Stimulated activated CD8-positive, alpha-beta memory T cell treated with anti-CD3 and anti-CD28 coated beads, Interleukin-15, amount 100 ng/mL, for 48 hours (primary cell): ENCODE data around the gene MRPL30.
"Not testable (repeated sequence)": the region's sequence is repeated elsewhere in the genome, so short reads cannot be mapped to it uniquely, and the experiment has no call there.

Source experiments
- DNase-seq, 2 donors: peaks; one replicate each; pipeline ENCODE4 v3.0.0-alpha.2; 2020; ENCODE audit warnings: low read depth in 2 of 2

Gene MRPL30

GRCh38 chr2:99180755-99181623, at the start of gene MRPL30, which contains the start of gene MITD1:
MRPL30 (plus strand) TSS chr2:99181184; CDS start chr2:99186204, 5,020 bp downstream.
MITD1 (minus strand) TSS chr2:99181058; CDS start chr2:99180981, 77 bp downstream.
- DNase-seq = peak; percentile 79 to 82

GRCh38 chr2:99135044-99135556, 45.9 kb upstream of the MRPL30 start:
- DNase-seq = not testable (repeated sequence)

DNA sequence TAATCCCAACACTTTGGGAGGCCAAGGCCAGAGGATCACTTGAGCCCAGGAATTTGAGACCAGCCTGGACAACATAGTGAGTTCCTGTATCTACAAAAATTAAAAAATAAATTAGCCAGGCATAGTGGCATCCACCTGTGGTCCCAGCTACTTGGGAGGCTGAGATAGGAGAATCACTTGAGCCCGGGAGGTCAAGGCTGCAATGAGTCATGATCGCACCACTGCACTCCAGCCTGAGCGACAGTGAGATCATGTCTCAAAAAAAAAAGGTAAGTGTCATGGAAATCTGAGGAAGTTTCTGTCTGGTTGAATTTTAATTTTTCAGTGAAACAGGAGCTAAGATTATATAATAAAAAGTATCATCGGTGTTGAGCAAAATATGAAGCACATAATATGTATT, 42.0 kb upstream of the MRPL30 start:
- DNase-seq = no peak

DNA sequence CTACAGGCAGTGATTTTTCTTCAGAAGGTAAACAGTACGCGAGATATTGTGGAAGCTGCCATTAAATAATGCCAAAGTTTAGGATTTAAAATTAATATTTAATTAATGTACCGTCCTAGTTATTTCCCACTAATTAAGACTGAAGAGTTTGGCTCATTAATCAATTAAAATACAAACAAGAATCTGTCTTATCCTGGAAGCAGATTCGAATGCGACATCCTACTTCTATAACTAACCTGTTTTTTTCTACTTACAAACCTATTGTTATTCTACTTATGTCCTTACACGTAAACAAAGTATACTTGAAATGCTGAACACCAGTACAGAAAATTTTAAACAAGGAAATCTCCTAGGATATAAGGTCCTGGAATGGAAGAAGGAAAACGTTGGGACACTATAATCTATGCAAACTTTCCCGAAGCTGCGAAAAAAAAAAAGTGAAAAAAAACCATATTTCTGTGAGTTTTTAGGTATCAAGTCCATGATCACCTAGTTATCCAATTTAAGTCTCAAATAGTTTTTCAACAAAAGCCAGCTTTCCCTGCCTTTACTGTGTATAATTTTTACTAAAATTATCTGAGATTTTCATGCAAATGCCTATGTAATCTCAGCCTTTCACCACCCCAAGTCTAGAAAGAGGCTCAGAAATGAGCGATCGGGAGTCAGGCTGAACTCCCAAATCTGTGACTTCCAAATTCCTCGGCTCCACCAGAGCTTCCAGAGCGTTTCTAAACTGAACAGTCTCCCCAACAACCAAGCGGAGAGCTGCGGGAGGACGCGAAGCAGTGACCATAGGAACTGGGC, 40.7 kb upstream of the MRPL30 start:
- DNase-seq = no peak

GRCh38 chr2:99140860-99141109, 40.2 kb upstream of the MRPL30 start:
- no peak for DNase-seq

GRCh38 chr2:99141110-99142108, 39.6 kb upstream of the MRPL30 start, which contains the start of gene C2orf15:
C2orf15 (plus strand) TSS chr2:99141707; CDS start chr2:99150559, 8,852 bp downstream.
- peak; percentile 94 to 97 for DNase-seq

GRCh38 chr2:99150706-99151105, 30.3 kb upstream of the MRPL30 start:
- DNase-seq = no peak

GRCh38 chr2:99152199-99152895, 28.6 kb upstream of the MRPL30 start:
- no peak for DNase-seq

GRCh38 chr2:99153921-99154604, 26.9 kb upstream of the MRPL30 start:
- DNase-seq = no peak

DNA sequence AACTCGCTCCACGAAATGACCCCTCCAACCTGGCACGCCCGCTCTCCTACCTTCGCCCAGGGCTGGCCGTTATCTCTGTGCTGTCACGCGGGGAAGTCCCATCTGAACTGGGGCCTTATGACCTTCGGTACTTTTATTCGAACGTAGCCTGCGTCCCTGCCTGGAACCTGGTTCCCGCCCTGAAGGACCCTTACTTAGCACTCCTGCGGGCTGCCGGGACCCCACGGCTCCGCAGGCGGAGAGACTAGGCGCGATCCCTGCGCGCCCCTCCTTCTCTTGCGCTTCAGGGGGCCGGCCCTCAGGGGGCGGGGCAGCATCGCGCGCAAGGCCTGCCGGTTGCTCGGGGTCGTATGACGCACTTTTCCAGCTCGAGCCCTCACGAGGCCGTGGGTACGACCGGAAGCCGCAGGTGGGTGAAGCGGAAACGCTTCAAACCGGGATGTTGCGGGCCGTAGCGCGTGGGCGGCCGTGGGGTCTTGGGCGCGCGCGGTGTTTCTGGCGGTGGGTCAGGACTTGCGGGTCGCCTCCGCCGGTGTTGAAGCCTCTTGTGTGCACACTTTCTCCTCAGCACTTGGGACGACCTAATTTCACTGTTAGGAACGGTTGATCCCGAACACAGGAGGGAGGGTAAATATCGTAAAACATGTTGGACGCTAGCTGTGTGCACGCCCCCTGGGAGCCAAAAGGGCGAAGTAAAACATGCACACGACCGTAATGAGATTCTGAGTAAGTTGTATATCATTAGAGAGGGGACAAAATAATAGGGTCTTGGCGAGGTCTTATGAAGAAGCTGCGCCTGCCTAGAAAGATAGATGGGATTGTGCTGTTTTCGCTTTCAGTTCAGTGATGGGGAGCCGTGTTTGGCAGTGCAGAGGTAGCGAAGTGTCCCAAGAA, 26.1 kb upstream of the MRPL30 start, which contains the start of the genes LIPT1 and TSGA10:
Gene LIPT1, plus strand, starts transcription at position 325 of the 894 bp plus-strand sequence. CDS start 6,991 bp downstream, outside the sequence.
Gene TSGA10, minus strand, starts transcription at position 300 of the 894 bp plus-strand sequence. CDS start 45,503 bp downstream, outside the sequence.
- DNase-seq = peak; percentile 90 to 92

- DNase-seq = no peak
Observed at GRCh38 chr2:99156891-99157290, 24.1 kb upstream of the MRPL30 start.

GRCh38 chr2:99158599-99158998, 22.4 kb upstream of the MRPL30 start:
- DNase-seq = no peak

DNA sequence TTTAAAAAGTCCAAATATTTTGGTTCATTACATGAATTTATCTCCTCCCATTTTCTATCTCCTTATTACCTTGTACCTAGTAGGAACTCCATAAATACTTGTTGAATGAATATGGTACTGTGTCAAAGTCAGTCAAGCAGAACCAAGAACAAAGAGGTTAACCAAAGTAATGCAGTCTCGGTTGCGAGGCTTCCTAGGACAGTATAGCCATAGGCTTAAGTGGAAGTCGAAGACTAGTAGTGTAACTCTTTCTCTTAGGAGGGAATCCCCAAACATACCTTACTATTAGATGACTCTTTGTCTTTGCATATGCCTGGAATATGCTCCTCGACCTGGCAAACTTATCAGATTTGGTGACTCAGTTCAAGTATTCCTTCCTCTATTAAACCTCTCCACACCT, 21.4 kb upstream of the MRPL30 start:
- no peak for DNase-seq

GRCh38 chr2:99166218-99166617, 14.8 kb upstream of the MRPL30 start:
- DNase-seq = no peak

DNA sequence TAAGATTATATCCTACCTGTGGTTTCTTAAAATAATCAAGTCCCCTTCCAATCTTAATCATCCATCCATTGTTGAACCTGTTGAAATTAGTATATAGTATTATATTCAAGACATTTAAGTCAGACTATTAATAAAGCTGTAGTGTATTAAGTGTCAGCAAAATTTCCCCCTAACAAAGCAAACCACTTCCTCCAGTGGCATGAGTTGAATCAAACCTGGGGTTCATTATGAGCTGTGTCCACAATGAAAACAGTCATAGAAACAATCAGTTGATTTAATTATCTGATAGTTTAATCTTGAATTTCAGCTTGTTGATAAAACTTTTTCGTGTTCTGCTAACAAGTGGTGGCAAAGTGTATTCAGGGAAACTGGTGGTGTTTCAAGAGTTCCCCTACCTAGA, 11.4 kb upstream of the MRPL30 start:
- no peak for DNase-seq

DNA sequence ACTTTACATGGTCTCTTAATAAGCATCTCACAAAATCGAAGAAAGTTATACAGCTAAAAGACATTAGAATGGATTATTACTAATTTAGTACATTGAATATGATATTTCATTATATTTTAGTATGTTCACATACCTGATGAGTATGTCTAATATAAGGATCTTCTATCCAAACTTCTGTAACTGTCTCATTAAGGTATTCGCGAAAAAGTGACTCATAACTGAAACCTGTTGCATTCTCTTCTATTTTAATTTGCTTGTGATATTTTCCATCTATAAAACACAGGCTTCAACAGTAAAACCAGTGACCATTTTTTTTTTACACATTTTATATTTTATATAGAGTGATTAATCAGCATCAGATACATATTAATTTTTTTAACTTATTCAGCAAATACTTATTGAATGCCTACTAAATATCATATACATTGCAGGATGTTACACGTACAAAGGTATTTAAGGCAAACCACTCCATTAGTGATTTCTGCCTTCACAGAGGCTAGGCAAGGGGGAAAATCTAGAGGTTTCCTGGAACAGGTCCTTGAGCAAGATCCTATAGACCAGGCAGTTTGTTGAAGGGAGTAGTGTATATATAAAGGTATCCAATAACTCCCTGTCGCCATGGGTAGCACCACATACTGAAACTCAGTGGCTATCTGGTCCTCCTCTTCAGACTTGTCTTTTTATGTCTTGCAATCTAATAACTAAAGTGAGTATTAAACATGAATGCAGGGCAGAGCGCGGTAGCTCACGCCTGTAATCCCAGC, 9.4 kb upstream of the MRPL30 start:
- no peak for DNase-seq

GRCh38 chr2:99181624-99182000, 628 bp downstream of the MRPL30 start:
- no peak for DNase-seq

DNA sequence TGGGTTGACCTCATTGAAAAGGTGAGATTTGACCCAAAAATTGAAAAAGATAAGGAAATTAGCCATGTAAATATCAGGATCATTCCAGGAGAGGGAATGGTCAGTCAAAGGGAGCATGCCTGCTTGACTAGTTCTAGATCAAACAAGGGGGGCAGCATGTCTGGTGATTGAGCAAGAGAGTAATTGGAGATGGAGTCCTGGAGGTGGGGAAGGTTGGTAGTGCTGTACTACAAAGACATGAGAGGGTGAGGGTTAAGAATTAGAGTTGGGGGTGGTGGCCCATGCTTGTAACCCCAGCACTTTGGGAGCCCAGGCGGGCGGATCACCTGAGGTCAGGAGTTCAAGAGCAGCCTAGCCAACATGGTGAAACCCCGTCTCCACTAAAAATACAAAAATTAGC, 2.0 kb downstream of the MRPL30 start:
- DNase-seq = no peak
